B cell (primary cell): ENCODE results near the gene XXYLT1. TPM values are rescaled to one million over a fixed set of nuclear protein-coding genes. Genes with fewer than 3 reads are reported as not detected.

Source experiments
- ATAC-seq: fragments of 200-7000 bp; cut with Tn5 transposase; one replicate; pipeline ENCODE4 v1.10.0; 2021; ENCODE audit warnings: low read depth, mild to moderate bottlenecking, moderate number of reproducible peaks, moderate library complexity
- CTCF ChIA-PET: fragments of 350-600 bp; sonication (Branson Sonifier 250); formaldehyde crosslinking; loops from one replicate; lab custom pipeline; 2021; ENCODE audit warnings: antibody characterized with exemption, inconsistent platforms; lab: Charles Lee
- POLR2A ChIA-PET: fragments of 350-600 bp; sonication (Branson Sonifier 250); formaldehyde crosslinking; loops from one replicate; lab custom pipeline; 2021; ENCODE audit warnings: antibody characterized with exemption; lab: Charles Lee
- DNase-seq: peaks from one replicate; pipeline ENCODE4 v3.0.0; 2013
- H2AFZ ChIP-seq: 2 replicates; pipeline ENCODE4 v1.6.1; 2012; ENCODE audit warnings: mild to moderate bottlenecking, low read depth, low read length; ENCODE audit not compliant: insufficient read depth, poor library complexity, severe bottlenecking
- H3K27ac ChIP-seq, 2 donors: 1 replicate in 1 of 2; 2 replicates in 1 of 2; pipeline ENCODE4 v1.5.1; 2012 to 2013; ENCODE audit warnings: low read length in 2 of 2, mild to moderate bottlenecking in 2 of 2, moderate library complexity in 1 of 2
- H3K27me3 ChIP-seq, 4 experiments: fragments of 200-600 bp in 1 of 4; sonication (generic) in 1 of 4; replicated peaks in 1 of 4; 1 replicate in 2 of 4; 2 replicates in 2 of 4; pipeline versions ENCODE4 v1.6.1 to v1.7.0; 2013 to 2016; ENCODE audit warnings: low read length in 3 of 4, mild to moderate bottlenecking in 2 of 4, mixed read lengths in 1 of 4, moderate library complexity in 1 of 4; ENCODE audit not compliant: insufficient read depth in 4 of 4, control insufficient read depth in 3 of 4; ENCODE audit errors: control extremely low read depth in 1 of 4
- H3K36me3 ChIP-seq, 2 experiments: replicated peaks in 1 of 2; 1 replicate in 1 of 2; 2 replicates in 1 of 2; pipeline versions ENCODE4 v1.6.1 to v1.7.1; 2013; ENCODE audit warnings: low read length in 1 of 2; ENCODE audit not compliant: insufficient read depth in 2 of 2, control insufficient read depth in 1 of 2; ENCODE audit errors: control extremely low read depth in 1 of 2, extremely low read depth in 1 of 2
- H3K4me1 ChIP-seq, 2 donors: fragments of 200-600 bp in 1 of 2; sonication (generic) in 1 of 2; 1 replicate in 1 of 2; 2 replicates in 1 of 2; pipeline versions ENCODE4 v1.5.1 to v1.6.1; 2013 to 2017; ENCODE audit warnings: low read length in 2 of 2; ENCODE audit not compliant: control insufficient read depth in 2 of 2, insufficient read depth in 2 of 2
- H3K4me2 ChIP-seq: replicated peaks from 2 replicates; pipeline ENCODE3; 2012; ENCODE audit warnings: mild to moderate bottlenecking, low read depth, low read length; ENCODE audit not compliant: poor library complexity, severe bottlenecking
- H3K4me3 ChIP-seq, 5 experiments: fragments of 200-600 bp in 1 of 5; sonication (generic) in 1 of 5; 1 replicate in 3 of 5; 2 replicates in 2 of 5; pipeline versions ENCODE4 v1.5.1 to v1.7.0; 2011 to 2016; ENCODE audit warnings: low read length in 4 of 5, mild to moderate bottlenecking in 4 of 5, low read depth in 2 of 5, control low read depth in 1 of 5, moderate library complexity in 1 of 5; ENCODE audit not compliant: insufficient read depth in 1 of 5; ENCODE audit errors: control extremely low read depth in 1 of 5, extremely low read depth in 1 of 5
- H3K79me2 ChIP-seq: fragments of 200-600 bp; sonication (generic); one replicate; pipeline ENCODE4 v1.6.0; 2016; ENCODE audit warnings: low read length; ENCODE audit not compliant: control insufficient read depth, insufficient read depth
- H3K9ac ChIP-seq: fragments of 200-600 bp; sonication (generic); 2 replicates; pipeline ENCODE4 v1.6.1; 2017; ENCODE audit warnings: mild to moderate bottlenecking, low read length, moderate library complexity
- H3K9me3 ChIP-seq, 3 donors: one replicate each; pipeline versions ENCODE4 v1.6.1 to v1.7.1; 2013; ENCODE audit warnings: low read length in 2 of 3; ENCODE audit not compliant: control insufficient read depth in 2 of 3, insufficient read depth in 1 of 3; ENCODE audit errors: control extremely low read depth in 1 of 3
- H4K20me1 ChIP-seq: 2 replicates; pipeline ENCODE4 v1.6.0; 2012; ENCODE audit warnings: mild to moderate bottlenecking, low read length; ENCODE audit not compliant: insufficient read depth, control insufficient read depth, poor library complexity, severe bottlenecking
- H3K27ac Mint-ChIP-seq: one replicate; pipeline ENCODE4 v1.8.0; 2021; ENCODE audit warnings: mixed read lengths
- H3K27me3 Mint-ChIP-seq: one replicate; pipeline ENCODE4 v1.8.0; 2021; ENCODE audit warnings: mixed read lengths
- H3K4me1 Mint-ChIP-seq: one replicate; pipeline ENCODE4 v1.8.0; 2021; ENCODE audit warnings: mixed read lengths
- H3K4me3 Mint-ChIP-seq: one replicate; pipeline ENCODE4 v1.8.0; 2021; ENCODE audit warnings: mixed read lengths
- H3K9me3 Mint-ChIP-seq: one replicate; pipeline ENCODE4 v1.8.0; 2022; ENCODE audit warnings: mixed read lengths; ENCODE audit not compliant: insufficient read depth
- CTCF ChIP-seq: fragments of 200-600 bp; IDR thresholded peaks from one replicate; pipeline ENCODE4 v1.8.0; 2022; ENCODE audit warnings: antibody characterized with exemption, mild to moderate bottlenecking
- EZH2 ChIP-seq: IDR thresholded peaks from 2 replicates; pipeline ENCODE4 v1.6.1; 2012; ENCODE audit warnings: borderline replicate concordance, low read depth, mild to moderate bottlenecking, moderate library complexity, low read length; ENCODE audit not compliant: insufficient read depth, poor library complexity, severe bottlenecking
- WGBS: methylation state at CpG from one replicate; pipeline ENCODE4 v1.1.5; 2013; ENCODE audit warnings: missing lambda C conversion rate; ENCODE audit not compliant: insufficient coverage; 5-methylcytosine and 5-hydroxymethylcytosine counted together
- intact Hi-C: fragments of 100-400 bp; cut with micrococcal nuclease; formaldehyde crosslinking; loops from one replicate; pipeline ENCODE4 v1.10.0; 2022
- polyA plus RNA-seq: library from polyadenylated mRNA; depleted of rRNA; stranded (reverse); fragments of >200 nt; gene quantifications from 2 replicates; pipeline ENCODE4 v1.2.3, GENCODE V29; 2012
- total RNA-seq, 2 donors: library from RNA; stranded (reverse); fragments of 120-200 nt in 1 of 2; gene quantifications; 1 replicate in 1 of 2; 2 replicates in 1 of 2; pipeline versions ENCODE4 v1.2.3 to v1.2.4, GENCODE V29; 2013 to 2022

Gene XXYLT1
- total and polyA plus RNA-seq, 2 donors (not counting 1 experiment from before 2014, with no cell fraction given): 2.6 to 11.2 TPM

- POLR2A ChIA-PET: no interaction called here
- no peak for DNase-seq
Observed at GRCh38 chr3:195168009-195168762, 102.8 kb downstream of the XXYLT1 start.

More at GRCh38 chr3:195168009-195168762, 102.8 kb downstream of the XXYLT1 start:
- TF ChIP-seq CTCF (no peak), EZH2 (no peak)
- H3K9ac ChIP-seq: no peak overlapping the region
- intact Hi-C loops: no loop called here
- Mint-ChIP-seq H3K9me3 (no peaks in the 10 kb centered on the region), H3K27ac (no peak overlapping the region), H3K27me3 (peaks cover 10% of the 10 kb centered on the region), H3K4me1 (peaks cover 11% of the 10 kb centered on the region), H3K4me3 (no peak overlapping the region)
- no peaks in the 10 kb centered on the region for H3K9me3 ChIP-seq
- H4K20me1 ChIP-seq: no peaks in the 10 kb centered on the region
- H3K27me3 ChIP-seq: no peaks in the 10 kb centered on the region
- no peak for ATAC-seq
- WGBS: no CpG with 5 or more reads among the region's 6 CpGs
- H2AFZ ChIP-seq: no peak overlapping the region
- no peak overlapping the region for H3K4me2 ChIP-seq
- H3K4me1 ChIP-seq: peaks cover 2 to 8% of the 10 kb centered on the region in 2 donors
- CTCF ChIA-PET: no interaction called here
- no peaks in the 10 kb centered on the region for H3K79me2 ChIP-seq
- H3K36me3 ChIP-seq: no peaks in the 10 kb centered on the region
- no peak overlapping the region for H3K4me3 ChIP-seq
- no peak overlapping the region for H3K27ac ChIP-seq
